ENCODE data around the gene RB1. TPM values are rescaled to one million over a fixed set of nuclear protein-coding genes. Genes with fewer than 3 reads are reported as not detected.

RB1 gene
- total and polyA plus RNA-seq, 2 donors (not counting 3 experiments of a cell fraction or from before 2014, with no cell fraction given) = 8.0 to 41.2 TPM

DNA sequence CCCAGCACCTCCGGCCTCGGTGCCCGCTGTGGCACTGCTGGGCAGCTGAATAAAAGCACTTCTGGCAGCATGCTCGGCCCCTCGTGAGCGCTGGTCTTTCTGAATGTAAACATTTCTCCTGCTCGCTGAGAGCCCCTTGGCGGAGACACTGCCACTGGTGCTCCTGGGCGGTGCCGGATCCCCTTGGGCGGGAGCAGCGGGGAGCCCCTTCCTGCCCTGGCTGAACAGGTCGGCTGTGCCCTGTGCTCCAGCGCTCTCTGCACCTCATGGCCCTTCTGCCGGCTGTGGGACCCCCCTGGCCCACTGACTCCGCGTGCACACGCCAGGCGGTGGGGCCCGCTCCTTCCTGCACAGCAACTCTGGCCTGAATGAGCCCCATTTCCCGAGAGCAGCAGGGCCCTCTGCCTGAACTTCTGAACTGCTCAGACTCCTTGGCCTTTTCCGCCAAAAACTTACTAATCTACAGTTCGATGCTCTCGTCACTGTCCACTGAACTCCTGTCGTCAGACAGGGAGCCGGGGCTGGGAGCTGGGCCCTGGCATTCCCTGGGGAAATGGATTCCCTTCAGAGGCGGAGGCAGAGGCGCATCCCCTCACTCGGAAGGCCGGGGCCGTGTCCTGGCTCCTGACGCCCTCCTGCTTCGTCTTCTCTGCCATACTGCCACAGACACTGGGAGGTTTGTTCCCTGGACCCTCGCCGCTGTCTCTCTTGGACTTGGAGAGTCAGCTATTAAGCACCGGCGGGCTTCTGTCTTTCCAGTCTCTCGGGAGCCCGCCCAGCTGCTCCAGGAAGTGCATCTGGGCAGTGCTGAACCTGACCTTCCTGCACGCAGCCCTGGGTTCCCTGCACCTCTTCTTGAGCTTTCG, 14.2 kb downstream of the RB1 start:
- Histone ChIP-seq H3K4me1 (ENCODE audit: control insufficient read depth, extremely low read depth, insufficient read depth, low read length) (no peaks in the 10 kb centered on the region), H4K20me1 (replicated peaks; ENCODE audit: control insufficient read depth, extremely low read depth, insufficient read depth, low read length) (no peaks in the 10 kb centered on the region), H3K27me3 (ENCODE audit: control insufficient read depth in 2 of 2, insufficient read depth in 2 of 2, low read length in 2 of 2) (no peaks in the 10 kb centered on the region), H3K36me3 (ENCODE audit: control insufficient read depth in 2 of 2, extremely low read depth in 1 of 2, insufficient read depth in 2 of 2, low read length in 2 of 2) (peaks cover 0 to 7% of the 10 kb centered on the region in 2 experiments), H3K79me2 (ENCODE audit: control insufficient read depth, insufficient read depth, low read length) (peaks cover 12% of the 10 kb centered on the region), H3K4me3 (replicated peaks in 1 of 3; ENCODE audit: insufficient read depth in 1 of 3, low read depth in 1 of 3, low read length in 3 of 3) (no peak overlapping the region), H3K9me3 (replicated peaks; ENCODE audit: control insufficient read depth, insufficient read depth, low read length) (no peaks in the 10 kb centered on the region), H3K4me2 (ENCODE audit: insufficient read depth, low read length) (peak overlapping the region; percentile 44), H2AFZ (ENCODE audit: low read depth, low read length) (peak overlapping the region; percentile 35), H3K9ac (replicated peaks; ENCODE audit: extremely low read depth, insufficient read depth, low read length) (no peak overlapping the region), H3K9me1 (replicated peaks; ENCODE audit: control insufficient read depth, extremely low read depth, insufficient read depth, low read length) (no peaks in the 10 kb centered on the region), H3K27ac (ENCODE audit: insufficient read depth, low read depth, low read length) (no peak overlapping the region)
- ChIA-PET POLR2A (no interaction called here), CTCF (interaction anchor here (1.7 kb wide), 1 partner anchor 16 kb away, joined by 4 read pairs; no protein-coding TSS in a partner anchor)
- no TSS peak for BruUV-seq (replicated peaks)
- DNase-seq (ENCODE audit: low read depth, low spot score) = no peak
- dilution Hi-C loops (cut with MboI; ENCODE audit: extremely low pct_ligation_motif_present, low sequenced_read_pairs) = no loop called here
- TF ChIP-seq MYC (IDR thresholded peaks at IDR 0.05; ENCODE audit: low read depth, low read length) (no peak), GATA2 (IDR thresholded peaks at IDR 0.05; ENCODE audit: insufficient read depth, insufficient read length, low read depth, low read length) (no peak), POLR2AphosphoS5 (IDR thresholded peaks at IDR 0.05; ENCODE audit: insufficient read depth, low read depth, low read length) (no peak), EZH2 (IDR thresholded peaks at IDR 0.05; ENCODE audit: borderline replicate concordance, low read depth, low read length, severe bottlenecking) (no peak), JUN (IDR thresholded peaks at IDR 0.05; ENCODE audit: borderline replicate concordance, insufficient read depth, insufficient read length, low read depth) (no peak)
- no peak for FAIRE-seq
- intact Hi-C loops (cut with micrococcal nuclease) = no loop called here

GRCh38 chr13:48318377-48318811, 14.8 kb downstream of the RB1 start:
- no peak for TF ChIP-seq GATA2 (IDR thresholded peaks at IDR 0.05; ENCODE audit: insufficient read depth, insufficient read length, low read depth, low read length)
- TF ChIP-seq POLR2A (IDR thresholded peaks at IDR 0.05; ENCODE audit: low read depth, low read length) = no peak
- no peak for TF ChIP-seq JUN (IDR thresholded peaks at IDR 0.05; ENCODE audit: borderline replicate concordance, insufficient read depth, insufficient read length, low read depth)
- no peak for TF ChIP-seq CTCF (IDR thresholded peaks at IDR 0.05; ENCODE audit: extremely low read depth in 1 of 2, insufficient read depth in 1 of 2, low read depth in 1 of 2, low read length in 2 of 2)
- no peak for TF ChIP-seq MYC (IDR thresholded peaks at IDR 0.05; ENCODE audit: low read depth, low read length)
- TF ChIP-seq POLR2AphosphoS5 (IDR thresholded peaks at IDR 0.05; ENCODE audit: insufficient read depth, low read depth, low read length) = no peak
- TF ChIP-seq, protein P1, sequence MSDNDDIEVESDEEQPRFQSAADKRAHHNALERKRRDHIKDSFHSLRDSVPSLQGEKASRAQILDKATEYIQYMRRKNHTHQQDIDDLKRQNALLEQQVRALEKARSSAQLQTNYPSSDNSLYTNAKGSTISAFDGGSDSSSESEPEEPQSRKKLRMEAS (IDR thresholded peaks at IDR 0.05; ENCODE audit: insufficient read depth, insufficient read length) = no peak
- no peak for TF ChIP-seq FOS (IDR thresholded peaks at IDR 0.05; ENCODE audit: borderline replicate concordance, insufficient read depth, low read length)
- no peak for TF ChIP-seq EZH2 (IDR thresholded peaks at IDR 0.05; ENCODE audit: borderline replicate concordance, low read depth, low read length, severe bottlenecking)
- intact Hi-C loops (cut with micrococcal nuclease) = no loop called here
- Histone ChIP-seq H3K27ac (ENCODE audit: insufficient read depth, low read depth, low read length) (no peak overlapping the region), H3K9me1 (replicated peaks; ENCODE audit: control insufficient read depth, extremely low read depth, insufficient read depth, low read length) (no peaks in the 10 kb centered on the region), H3K4me2 (ENCODE audit: insufficient read depth, low read length) (peak overlapping the region; percentile 44), H3K4me3 (replicated peaks in 1 of 3; ENCODE audit: insufficient read depth in 1 of 3, low read depth in 1 of 3, low read length in 3 of 3) (peak overlapping the region in 1 of 3 experiments; percentile 16), H3K79me2 (ENCODE audit: control insufficient read depth, insufficient read depth, low read length) (peaks cover 9% of the 10 kb centered on the region), H3K27me3 (ENCODE audit: control insufficient read depth in 2 of 2, insufficient read depth in 2 of 2, low read length in 2 of 2) (no peaks in the 10 kb centered on the region), H3K4me1 (ENCODE audit: control insufficient read depth, extremely low read depth, insufficient read depth, low read length) (no peaks in the 10 kb centered on the region), H3K9ac (replicated peaks; ENCODE audit: extremely low read depth, insufficient read depth, low read length) (no peak overlapping the region), H3K9me3 (replicated peaks; ENCODE audit: control insufficient read depth, insufficient read depth, low read length) (no peaks in the 10 kb centered on the region), H4K20me1 (replicated peaks; ENCODE audit: control insufficient read depth, extremely low read depth, insufficient read depth, low read length) (no peaks in the 10 kb centered on the region), H2AFZ (ENCODE audit: low read depth, low read length) (peak overlapping the region; percentile 35), H3K36me3 (ENCODE audit: control insufficient read depth in 2 of 2, extremely low read depth in 1 of 2, insufficient read depth in 2 of 2, low read length in 2 of 2) (peaks cover 0 to 7% of the 10 kb centered on the region in 2 experiments)
- POLR2A ChIA-PET = no interaction called here
- CTCF ChIA-PET = interaction anchor here (1.7 kb wide), 1 partner anchor 16 kb away, joined by 4 read pairs; no protein-coding TSS in a partner anchor
- no peak for DNase-seq (ENCODE audit: low read depth, low spot score)
- BruUV-seq (replicated peaks) = no TSS peak
- dilution Hi-C loops (cut with MboI; ENCODE audit: extremely low pct_ligation_motif_present, low sequenced_read_pairs) = no loop called here
- FAIRE-seq = no peak

All from endothelial cell of umbilical vein (primary cell).